Embryonic facial prominence (tissue), 1 donor: ENCODE data around the gene RPL37.
"Not testable (repeated sequence)": the region's sequence is repeated elsewhere in the genome, so short reads cannot be mapped to it uniquely, and the experiment has no call there.

Source experiments
- DNase-seq: peaks from one replicate; pipeline ENCODE4 v3.0.0-alpha.2; 2016; ENCODE audit errors: extremely low spot score

Gene RPL37

DNA sequence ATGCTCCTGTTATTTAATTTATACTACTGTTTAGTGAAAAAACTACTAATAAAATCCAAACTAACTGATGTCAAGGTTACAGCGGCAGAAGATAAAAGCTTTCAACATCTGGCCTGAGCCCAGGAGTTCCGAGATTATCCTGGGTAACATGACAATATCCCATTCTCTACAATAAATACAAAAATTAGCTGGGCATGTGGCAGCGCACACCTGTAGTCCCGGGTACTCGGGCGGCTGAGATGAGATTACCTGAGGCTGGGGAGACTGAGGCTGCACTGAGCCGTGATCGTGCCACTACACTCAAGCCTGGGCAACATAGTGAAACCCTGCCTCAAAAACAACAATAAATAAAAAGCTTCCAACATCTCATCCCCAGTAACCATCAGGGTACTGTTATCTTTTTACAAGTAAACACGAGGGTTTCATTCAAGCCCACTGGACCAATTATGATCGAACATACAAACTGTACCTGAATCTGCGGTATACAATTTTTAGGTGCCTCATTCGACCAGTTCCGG, 1.3 kb downstream of the RPL37 start:
- DNase-seq = no peak

DNA sequence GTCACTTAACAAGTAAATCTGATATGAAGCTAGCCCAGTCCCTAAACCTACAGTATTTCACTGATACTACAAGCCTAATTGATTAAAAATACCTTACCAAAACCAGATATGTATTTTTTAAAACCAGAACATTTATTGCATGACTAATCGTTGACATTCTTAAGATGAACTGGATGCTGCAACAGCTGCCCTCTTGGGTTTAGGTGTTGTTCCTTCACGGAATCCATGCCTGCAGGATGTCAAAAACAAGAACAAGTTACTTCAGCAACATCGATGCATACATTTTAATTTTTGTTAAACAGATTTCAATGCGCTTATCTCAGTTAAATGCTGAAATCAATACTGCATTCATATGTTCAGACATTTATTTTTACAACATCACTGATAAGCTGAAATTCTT, 2.7 kb downstream of the RPL37 start:
- no peak for DNase-seq

DNA sequence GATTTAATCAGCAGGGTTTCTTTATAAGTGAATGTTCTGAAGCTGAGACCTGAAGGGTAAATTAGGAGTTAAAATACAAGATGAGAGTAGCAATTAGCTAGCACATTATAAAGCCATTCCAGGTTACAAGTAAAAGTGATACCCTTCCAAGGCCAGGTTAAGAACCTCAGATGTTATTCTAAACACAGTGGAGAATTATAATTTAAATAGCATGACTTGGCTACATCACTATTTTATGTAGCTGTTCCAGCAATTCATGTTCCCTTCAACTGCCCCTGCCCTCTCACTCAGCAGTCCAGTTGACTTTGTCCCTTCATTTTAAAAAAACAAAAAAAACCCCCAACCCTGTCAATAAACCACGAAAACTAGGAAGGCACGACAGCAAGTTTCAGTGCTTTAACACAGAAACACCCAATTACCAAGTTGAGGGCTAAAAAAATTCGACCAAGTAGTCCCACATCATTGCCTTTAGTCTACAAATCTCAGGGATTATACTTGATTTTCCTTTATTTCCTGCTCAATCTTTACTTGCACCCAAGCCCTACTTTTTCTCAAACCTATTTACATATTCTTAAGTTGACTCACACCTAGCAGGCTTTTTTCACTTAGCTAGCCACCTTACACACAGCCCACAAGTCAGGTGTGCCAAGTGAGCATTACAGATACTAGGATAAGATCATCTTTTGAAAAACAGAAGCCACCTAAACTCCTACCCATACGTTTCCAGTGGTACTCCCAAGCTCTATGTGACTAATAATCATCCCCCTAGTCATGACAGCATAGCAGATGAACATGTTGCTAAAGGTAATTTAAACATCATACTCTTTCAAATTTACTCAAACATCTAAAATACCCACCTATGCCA, 3.4 kb downstream of the RPL37 start:
- DNase-seq = no peak

DNA sequence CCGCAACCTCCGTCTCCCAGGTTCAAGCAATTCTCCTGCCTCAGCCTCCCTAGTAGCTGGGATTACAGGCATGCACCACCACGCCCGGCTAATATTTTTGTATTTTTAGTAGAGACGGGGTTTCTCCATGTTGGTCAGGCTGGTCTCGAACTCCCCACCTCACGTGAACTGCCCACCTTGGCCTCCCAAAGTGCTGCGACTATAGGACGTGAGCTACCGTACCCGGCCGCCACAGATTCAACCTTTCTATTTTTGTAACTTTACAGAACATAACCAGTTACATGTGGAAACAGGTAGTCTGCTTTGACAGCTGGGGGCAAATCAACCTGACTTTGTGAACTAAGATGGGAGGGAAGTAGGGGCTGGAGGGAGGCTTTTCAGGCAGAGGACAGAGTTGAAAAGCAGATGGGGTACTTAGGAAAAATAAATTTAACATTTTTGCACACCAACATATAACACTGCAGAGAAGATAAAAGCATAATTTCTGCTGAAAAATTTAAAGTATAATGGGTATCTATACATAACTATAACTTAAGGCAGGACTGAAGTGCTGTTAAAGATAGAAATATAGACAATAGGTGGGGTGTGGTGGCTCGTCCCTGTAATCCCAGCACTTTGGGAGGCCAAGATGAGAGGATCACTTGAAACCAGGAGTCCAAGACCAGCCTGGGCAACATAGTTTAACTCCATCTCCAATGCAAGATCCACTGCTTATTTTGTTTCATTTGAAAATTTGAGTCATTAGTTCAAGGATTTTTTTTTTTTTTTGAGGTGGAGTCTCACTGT, 5.1 kb downstream of the RPL37 start:
- no peak for DNase-seq

DNA sequence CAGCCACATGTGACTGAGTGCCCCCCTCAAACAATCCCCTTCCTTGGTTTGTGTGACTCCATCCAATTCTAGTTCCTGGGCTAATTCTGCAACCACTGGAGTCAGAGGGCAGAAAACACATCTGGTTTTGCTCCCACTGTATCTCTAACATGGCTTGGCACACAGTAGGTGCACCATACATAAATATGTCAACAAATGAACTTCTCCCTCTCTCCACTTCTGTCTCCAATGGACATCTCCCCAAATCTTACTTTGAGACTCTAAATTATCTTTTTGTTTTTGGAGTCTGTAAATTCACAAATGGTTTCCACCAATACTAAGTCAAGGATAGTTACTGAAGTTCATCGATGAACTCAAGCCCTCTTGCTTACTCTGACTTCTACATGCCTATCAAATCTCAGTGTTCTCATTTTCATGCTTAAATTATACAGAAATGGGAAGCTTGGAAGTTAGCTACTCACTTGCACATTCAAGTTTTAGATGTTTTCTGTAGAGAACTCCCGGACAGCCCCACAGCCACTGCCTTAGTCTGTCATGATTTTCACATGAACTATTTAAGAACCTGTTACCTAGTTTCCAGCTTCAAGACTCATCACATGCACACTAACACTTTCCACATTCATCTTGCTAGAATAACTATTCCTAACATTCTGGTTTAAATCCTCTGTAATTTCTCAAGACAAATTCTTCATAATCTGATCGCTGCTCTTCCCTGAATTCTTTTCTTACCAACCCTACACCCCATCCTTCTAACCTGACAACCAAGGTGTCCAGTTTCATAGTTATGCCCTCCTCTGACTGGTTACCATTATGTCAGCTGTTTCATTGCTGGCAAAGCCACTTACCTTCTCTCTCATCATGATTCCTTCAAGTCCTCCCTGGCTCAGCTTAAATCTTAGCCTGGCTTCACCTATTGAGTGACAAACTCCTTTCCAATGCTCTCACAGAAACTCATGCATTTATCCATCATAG, 6.0 kb downstream of the RPL37 start:
- no peak for DNase-seq

DNA sequence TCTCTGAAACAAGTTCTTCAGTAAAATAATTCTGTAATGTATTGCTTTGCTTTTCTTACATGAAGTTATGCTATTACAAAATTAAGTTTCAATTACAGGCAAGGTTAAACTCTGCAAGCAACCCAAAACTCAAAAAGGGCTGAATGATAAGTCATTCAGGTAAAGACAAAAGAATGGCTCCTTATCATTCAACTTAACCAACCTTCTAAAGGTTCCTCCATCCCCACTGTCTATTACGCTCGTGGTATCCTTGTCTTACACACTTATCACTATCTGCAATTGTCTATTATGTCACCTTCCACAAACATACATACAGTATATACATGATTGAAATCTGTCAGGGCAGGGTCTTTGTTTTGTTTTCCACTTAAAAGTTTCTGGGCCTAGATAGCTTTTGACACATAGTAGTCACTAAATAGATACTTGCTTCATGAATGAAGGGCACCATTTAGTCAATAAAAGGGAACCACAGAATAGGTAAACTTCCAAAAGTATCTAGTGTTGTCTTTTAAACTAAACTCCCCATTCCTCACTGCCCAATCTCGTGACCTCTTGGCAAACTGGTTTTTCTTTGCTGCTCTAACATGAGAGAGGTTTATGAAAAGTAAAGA, 6.9 kb downstream of the RPL37 start:
- no peak for DNase-seq

DNA sequence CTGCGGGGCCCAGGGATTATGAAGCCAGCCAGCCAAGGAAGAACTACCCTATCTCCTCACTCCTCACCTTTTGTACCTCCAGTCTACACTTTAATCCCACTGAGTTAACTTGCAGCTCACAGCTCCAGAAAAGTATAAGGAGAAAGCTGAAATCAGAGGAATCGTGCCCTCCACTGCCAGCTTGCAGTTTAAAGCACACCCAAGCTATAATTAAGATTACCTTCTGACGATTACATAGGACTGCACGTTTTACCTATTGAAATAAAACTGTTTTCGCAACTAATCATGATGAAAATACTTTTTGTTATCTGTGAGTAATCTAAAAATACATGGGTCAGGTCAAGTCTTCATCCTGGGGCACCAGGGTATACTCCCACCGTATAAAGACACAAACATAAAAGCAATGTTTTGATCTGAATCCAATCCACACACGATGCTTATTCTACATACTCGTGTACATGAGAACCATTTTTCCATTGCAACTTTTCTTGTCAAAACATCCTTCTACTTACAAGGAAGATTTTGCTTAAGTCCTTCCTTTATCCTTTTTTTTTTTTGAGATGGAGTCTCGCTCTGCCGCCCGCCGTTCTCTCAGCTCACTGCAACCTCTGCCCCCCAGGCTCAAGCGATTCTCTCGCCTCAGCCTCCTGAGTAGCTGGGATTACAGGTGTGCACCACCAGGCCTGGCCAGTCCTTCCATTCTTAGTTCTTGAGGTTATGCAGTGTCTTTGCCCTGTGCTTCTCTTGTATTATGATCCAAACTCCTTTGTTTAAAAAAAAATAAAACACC, 7.6 kb downstream of the RPL37 start:
- no peak for DNase-seq

DNA sequence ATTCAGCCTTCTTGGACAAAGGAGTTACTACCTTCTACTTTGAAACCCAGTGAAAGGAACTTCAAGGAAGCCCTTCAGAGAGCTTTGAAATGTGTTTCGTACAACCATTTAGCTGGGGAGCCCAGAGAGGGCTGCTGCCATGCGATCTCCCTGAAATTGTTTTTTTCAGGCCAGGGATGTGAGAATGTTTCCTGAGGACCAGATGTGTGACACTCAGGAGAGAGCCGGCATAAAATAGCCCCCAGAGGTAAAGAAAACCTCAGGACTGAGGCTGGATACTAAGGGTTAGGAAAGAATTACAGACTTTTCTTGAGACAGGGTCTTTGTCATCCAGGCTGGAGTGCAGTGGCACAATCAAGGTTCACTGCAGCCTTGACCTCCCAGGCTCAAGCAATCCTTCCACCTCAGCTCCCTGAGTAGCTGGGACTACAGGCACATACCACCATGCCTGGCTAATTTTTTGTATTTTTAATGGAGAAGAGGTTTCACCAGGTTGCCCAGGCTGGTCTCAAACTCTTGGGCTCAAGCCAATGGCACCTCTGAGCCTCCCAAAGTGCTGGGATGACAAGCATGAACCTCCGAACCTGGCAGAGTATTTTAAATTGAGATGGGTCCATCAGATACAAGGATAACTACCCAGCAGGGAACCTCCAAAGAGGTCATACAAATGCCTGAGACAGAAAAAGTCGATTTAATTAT, 8.4 kb downstream of the RPL37 start:
- DNase-seq = no peak

DNA sequence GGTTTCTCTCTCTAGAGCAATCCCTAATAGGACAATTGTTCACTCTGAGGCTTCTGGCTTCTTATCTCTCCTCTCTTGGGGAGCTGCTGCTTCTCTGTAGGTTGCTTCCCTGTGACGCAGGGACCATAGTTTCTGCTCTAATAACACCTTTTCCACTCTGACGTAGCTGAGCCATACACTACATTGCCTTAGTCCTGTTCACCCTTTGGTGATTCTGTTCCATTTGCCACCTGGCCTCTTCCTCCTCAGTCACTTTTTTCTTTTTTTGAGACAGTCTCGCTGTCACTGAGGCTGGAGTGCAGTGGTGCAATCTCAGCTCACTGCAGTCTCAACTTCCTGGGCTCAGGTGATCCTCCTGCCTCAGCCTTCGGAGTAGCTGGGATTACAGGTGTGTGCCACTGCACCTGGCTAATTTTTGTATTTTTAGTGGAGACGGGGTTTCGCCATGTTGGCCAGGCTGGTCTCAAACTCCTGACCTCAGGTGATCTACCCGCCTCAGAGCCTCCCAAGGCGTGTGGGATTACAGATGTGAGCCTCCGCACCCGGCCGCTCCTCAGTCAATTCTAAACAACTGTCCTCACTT, 9.5 kb downstream of the RPL37 start:
- not testable (repeated sequence) for DNase-seq

DNA sequence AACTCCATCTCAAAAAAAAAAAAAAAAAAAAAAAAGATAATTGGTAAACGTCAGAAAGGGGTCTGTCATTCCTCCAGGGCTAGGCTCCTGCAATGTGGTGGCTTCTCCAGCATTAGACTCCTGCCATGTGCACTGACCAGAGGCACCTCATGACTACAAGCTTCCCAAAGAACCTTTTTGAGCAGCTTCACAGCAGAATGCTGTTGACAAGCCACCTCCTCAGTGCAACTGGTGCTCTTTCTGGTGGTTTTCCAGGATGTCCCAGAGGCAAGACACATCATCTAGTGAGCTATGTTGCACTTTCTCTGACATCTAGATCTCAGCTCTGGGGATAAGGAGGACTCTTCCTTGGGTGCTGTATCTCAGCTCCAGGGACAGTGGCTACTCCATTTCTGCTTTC, 11.6 kb downstream of the RPL37 start:
- no peak for DNase-seq

DNA sequence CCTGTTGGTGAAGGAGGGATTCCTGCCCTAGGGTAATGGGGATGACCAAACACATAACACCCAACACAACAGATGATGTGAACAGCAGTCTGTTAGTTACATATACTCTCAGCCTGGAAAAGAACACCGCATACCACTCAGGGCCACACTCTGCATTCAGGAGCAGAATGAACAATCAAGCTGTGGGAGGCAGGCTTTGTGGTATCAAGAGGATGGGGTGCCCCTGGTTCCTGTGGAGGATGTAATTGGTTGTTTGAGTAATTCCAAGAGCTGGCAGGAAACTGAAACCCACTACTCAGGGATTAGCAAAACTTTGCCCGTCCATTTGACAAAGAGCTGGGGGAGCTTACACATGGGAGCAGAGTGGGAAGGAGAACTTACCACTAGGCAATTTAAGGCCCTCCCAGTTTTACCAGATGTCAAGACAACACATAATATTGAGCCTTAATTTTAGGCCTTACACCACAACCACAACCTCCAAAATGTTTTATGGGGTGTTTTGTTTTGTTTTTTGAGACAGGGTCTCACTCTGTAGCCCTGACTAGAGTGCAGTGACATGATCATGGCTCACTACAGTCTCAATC, 21.2 kb downstream of the RPL37 start:
- DNase-seq = no peak

DNA sequence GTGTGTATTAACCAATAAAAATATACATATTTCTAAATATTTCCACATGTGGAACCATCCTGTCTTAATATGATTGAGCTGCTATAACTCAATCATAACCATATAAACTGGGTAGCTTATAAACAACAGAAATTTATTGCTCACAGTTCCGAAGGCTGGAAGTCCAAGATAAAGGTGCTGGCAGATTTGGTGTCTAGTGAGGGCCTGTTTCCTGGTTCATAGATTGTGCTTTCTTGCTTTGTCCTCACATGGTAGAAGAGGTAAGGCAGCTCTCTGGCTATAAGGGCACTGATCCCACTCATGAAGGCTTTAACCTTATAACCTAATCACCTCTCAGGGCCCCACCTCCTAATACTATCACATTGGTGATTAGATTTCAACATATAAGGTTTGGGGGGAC, 22.9 kb downstream of the RPL37 start:
- no peak for DNase-seq

DNA sequence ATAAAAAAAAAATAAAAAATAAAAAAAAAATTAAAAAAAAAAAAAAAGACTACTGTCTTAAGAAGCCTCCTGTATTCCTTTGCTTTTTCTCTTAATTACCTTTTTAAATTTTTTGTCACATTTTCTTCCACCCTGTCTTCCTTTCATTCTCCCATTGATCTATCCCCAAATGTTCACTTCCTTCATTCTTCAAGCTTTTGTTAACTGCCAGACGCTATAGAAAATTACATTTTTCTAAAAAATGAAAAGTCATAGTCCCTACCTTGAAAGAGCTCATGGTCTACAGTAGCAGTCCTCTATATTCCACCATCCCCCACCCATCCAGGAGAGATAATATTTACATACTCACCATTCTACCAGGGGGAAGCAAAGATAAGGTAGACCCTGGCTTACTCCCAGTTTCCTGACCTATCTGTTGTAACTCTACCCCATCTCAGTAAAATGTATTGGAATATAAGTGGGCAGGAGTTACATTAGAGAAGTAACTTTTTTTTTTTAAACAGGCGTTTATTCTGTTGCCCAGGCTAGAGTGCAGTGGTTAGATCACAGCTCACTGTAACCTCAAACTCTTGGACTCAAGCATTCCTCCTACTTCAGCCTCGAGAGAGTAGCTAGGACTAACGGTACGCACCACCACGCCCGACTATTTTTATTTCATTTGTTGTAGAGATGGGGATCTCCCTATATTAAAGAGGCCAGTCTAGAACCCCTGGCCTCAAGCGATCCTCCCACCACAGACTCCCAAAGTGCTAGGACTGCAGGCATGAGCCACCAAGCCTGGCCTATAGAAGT, 33.1 kb downstream of the RPL37 start:
- no peak for DNase-seq

DNA sequence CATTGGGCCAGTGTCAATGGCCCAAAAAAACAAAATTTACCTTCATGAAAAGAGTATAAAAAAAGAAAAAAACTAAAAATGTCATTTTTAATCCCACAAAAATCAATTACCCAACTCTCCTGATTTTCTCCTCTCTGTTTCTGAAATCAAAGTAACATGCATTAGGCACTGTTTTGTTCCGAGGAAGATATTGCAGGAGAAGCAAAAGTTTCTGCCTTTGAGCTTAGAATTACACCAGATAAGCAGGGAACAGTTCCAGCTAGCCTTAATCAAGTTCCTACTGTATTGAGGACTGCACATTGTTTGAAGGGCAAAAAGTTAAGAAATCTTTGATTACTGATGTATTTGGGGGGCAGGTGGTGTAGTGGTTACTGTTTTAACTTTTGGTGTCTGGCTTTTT, 35.8 kb downstream of the RPL37 start:
- DNase-seq = no peak

DNA sequence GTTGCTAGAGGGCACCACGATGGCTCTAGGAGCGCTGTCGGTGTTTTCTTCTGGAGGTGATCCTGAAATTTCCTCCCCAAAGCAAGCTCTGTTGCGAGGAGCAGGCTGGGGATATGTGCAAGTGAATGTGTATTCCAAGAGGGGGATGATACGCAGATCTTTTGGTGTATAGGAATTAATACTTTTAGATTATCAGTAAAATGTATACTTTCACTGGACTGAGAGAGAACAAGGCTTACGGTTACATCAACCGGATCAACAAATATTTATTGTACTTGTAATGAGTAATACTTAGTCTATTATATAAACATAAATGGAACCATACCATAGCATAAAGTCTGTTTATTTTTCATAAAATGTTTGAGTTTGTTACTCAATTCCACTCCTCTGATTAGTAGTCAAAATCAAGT, 36.2 kb downstream of the RPL37 start:
- no peak for DNase-seq

DNA sequence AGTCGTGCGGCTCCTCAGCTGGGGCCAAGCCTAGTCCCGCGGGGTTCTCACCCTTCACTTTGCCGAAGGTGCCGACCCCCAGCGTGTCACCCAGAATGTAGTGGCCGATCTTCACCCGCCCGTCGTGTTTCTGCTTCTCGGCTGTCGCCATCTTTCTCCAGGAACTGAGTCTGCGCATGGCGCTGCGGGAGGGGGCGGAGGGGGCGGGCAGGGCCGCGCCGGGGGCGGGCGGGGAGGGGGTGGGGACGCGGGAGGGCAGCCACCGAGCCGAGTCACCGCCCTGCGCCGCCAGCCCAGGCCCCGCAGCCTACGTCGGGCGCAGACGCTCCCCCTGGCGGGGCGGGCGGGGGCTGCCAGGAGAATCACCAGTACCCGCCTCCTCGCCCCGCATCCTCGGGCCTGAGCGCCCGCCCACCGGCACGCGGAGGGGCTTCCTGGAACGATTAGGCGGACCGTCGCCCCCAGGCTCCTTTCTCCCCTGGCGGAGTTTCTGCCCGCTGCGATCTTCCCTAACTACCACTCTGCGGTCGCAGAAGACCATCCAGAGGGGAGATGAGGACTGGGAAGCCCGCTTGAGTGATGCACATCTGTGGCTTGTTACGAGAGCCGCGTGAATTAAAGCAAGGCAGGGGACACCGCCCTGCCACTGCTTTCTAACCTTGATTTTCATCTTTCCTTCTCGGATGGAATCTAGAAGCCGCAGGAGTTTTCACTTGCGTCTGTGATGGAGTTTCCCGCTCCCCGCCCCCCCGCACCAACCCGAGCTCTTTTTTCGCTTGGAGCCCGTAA, 36.8 kb downstream of the RPL37 start, which contains the start of gene PRKAA1:
Gene PRKAA1, minus strand, starts transcription at position 363 of the 789 bp plus-strand sequence. Its CDS starts 185 bp downstream, at position 178.
- peak; percentile 87 for DNase-seq
